Activated naive CD8-positive, alpha-beta T cell treated with anti-CD3 and anti-CD28 coated beads, Interleukin-2, amount 50 U/mL, for 16 hours (primary cell): Measurements from ENCODE around the gene PTPRN2.

Experiments used
- DNase-seq: peaks from one replicate; pipeline ENCODE4 v3.0.0-alpha.2; 2020; ENCODE audit warnings: low read depth, low spot score

The PTPRN2 gene

DNA sequence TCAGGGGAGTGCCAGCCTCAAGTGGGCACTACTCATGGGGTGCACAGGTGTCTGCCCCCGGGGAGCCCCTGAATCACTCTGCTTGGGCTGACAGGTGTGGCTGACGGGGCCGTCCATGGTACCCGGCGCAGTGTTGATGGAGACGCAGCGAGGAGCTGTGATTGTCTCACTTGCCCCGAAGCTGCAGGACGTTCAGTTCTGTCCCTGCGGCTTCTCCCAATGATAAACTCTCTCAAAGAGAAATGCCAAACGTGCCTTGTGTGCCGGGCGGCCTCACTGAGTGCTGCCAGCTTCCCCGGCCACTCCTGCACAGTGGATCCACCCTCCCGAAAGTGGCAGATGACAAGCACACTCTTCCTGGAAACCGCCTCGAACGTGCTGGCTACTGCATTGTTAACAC is 1047.6 kb downstream of the PTPRN2 start:
- DNase-seq: no peak

DNA sequence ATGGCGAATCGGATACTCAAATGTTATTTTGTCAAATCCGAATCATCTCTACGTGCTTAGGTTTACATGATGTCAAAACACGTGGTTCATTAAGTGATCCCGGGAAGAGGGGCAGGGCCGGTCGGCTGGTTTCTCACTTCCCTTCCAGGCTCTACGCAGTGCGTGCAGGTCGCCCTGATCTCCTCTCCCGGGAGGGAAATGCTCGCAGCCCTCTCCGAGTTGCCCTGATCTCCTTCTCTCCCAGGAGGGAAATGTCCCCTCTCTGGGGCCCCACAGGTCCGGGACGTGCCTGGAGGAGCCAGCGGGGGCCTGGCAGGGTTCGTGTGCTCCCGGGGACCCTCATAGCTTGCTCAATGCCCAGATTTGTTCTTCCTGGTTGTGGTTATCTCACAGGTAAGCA is 1048.1 kb downstream of the PTPRN2 start:
- no peak for DNase-seq

DNA sequence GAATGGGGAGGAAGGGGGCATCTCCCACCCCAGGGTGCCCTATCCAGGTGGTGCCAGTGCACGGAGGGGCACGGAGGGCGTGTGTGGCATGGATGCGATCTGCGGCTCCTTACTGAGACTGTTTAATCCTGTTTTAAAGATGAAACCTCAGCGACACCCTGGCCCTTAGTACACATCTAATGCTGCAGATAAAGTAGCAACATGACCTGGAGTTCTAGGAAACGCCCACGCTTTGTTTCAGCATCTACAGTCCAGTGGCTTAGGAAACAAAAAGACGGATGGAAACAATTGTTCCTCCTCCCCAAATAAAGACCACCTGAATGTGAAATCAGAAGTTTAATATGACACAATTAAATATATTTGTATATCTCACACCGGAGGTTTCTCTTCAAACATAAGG is 1048.9 kb downstream of the PTPRN2 start:
- DNase-seq: no peak

DNA sequence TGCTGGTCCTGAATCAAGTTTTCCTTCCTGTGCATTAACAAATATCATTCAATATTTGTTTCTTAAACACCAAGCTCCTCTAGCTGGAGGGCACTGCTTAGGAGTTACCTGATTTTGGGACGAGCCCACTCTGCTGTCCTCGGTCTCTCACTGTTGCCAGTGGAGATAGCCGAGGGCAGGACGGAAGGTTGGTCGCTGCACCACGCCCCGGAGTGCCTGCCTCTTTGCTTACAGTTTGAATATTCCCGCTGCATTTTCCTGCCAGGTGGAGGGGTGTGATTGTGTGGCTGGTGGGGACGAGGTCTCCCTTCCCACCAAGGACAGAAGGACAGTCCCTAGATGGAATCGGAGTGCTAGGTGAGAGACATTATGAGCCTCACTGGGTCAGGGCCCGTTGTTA is 1049.3 kb downstream of the PTPRN2 start:
- no peak for DNase-seq

DNA sequence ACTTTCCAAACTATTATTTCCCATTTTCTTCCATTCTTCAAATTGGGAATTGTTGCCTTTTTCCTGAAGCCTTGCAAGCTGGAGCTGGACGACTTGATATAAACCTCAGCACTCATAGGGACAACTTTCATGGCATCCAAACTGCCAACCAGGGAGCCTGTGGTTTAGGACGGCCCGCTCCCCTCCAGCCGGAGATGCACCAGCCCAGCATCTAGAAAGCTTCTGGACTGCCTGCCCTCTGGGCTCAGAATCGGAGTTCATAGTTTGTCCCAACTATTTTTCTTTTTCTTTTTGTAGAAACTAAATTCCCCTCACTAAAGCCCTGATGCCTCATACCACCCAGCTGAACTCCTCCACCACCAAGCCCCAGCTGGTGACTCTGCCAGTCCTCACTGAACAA is 1050.6 kb downstream of the PTPRN2 start:
- no peak for DNase-seq

DNA sequence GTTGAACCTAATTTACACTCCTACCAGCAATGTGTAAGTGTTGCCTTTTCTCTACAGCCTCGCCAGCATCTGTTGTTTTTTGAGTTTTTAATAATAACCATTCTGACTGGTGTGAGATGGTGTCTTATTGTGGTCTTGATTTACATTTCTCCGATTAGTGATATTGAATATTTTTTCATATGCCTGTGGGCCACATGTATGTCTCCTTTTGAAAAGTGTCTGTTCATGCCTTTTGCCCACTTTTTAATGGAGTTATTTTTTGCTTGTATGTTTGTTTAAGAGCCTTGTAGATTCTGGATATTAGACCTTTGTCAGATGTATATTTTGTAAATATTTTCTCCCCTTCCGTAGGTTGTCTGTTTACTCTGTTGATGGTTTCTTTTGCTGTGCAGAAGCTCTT is 1055.6 kb downstream of the PTPRN2 start:
- no peak for DNase-seq

DNA sequence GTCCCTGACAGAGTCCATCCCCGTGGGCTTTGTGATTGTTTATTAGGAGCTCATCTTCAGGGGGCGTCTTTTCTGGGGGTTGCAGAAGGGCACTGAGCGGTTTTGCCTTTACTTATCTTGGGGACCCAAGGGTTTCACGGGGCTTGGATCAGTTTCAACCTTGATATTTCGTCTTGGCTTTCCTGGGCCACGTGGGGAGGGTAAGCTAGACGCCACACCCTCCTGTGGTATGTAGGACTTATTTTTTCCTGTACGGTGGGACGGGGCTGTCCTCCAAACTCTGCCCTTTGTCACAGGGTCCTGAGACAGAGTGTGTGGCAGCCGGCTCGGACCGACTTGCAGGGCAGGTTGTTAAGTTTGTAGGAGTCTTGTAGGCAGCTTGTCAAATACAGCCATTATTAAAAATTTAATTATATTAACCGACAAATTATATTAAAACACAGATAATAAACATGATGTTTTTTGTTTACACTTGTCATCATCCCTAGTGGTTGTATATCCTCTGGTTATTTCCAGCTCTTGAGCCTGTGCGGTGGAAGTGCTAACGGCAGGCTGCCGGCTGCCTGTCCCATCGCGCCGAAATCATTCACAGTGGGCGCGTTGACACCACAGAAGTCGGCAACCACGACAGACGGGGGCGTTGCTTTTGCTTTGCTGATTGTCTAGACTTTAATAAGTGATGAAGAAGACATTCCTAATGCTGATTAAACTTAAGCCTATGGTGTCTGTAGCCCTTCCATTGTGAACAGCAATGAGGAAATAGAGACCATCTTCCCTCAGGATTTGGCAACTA is 1057.7 kb downstream of the PTPRN2 start:
- no peak for DNase-seq

DNA sequence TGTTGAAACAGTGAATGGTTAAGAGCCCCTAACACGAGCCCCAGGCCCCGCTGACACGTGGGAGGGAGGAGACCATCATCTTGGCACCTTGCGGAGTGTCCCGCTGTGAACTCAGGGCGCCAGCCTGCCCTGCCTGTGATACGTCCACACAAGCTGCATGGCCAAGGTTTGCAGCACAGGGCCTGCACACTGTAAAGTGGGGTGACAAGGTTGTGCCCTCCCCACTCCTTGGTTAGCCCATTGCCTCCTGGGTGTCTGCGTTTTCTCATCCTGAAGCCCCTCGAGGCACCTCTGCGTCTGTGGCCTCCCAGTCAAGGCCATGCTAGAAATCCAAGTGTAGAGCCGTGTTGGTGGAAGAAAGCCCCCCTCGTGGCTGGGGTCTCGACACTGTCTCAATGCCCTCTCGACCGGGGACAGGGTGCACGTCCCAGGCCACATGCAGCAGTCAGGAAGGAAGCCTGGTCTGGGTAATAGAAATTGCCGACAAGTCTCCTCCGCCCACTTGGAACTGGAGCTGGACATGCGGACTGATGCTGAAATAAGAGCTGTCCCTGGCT is 1058.8 kb downstream of the PTPRN2 start:
- DNase-seq: no peak

DNA sequence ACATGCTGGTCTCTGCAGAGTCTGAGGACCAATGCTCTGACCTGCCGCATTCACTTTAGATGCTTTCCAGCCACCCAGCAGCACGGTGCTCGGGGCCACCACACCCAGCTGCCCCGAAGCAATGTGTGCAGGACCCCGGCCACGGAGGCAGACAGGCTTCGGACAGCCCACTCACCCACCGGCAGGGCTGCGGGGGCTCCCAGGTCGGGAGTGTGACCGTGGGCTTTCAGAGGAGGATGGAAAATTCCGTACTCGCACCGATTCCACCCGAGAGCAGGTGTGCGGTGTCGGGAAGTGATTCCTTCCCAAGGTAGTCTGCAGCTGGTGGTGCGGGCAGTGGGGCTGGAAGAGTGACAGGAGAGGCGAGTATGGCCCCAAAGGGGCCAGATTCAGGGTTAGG is 1059.9 kb downstream of the PTPRN2 start:
- no peak for DNase-seq

DNA sequence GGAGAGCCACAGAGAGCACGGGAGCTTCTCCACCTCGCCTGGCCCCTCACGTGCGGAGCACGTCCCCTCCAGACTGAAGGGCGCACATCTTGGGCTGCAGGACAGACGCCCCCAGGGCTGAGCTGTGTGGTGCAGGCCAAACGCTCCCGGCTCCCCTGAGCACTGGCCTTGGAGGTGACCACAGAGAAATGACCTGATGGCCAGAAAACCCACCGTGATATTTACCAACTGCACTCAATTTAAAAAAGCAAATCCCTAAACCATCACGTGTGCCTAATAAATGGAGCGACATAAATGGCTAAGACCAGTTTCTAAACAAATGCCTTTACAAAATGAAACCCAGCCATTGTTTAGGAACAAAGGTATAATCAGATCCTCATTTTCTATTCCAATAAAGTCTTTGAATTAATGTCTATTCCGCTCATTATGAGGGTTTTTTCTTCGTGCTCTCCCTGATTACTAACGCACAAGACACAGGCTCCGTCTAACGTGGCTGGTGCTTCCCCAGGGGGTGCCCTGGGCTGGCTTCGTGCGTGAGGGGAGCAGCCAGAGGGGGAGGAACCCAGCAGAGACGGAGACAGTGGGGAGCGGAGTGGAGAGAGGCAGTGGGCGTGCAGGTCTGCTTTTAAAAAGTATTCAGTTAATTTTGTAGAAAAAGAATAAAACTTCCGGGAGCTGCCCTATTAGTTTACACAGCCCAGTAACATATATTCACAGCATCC is 1060.5 kb downstream of the PTPRN2 start:
- DNase-seq: no peak

DNA sequence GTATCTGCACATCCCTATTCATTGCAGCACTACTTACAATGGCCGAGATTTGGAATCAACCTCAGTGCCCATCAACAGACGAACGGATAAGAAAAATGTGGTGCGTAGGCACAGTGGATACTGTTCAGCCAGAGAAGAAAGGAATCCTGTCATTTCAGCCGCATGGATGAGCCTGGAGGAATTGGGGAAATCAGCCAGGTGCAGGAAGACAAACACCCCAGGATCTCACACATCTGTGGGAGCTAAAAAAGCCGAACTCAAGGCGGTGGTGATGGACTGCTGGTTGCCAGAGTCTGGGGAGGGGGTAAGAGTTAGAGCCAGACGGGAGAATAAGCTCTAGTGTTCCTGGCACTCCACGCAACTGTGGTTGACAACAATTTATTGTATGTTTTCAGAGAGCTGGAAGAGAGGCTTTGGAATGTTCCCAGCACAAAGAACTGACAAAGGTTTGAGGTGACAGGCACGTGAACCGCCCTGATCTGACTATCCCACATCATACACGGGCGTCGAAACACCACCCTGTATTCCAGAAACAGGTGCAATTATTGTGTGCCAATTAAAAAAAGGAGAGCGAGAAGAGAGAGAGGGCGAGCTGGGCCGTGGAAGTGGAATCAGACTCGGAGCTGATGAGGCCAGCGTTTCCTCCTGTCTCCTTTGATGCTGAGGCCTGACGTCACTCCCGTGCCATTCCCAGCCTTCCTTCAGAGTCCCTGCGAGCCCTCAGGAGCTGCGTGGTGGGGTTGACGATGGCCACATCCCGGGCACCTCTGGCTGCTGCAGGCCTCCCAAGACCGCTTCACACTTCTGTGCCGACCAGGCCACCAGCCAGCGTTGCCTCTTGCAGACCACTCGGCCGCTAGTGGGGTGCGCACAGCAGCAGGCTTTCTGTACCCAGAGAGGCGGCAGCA is 1061.4 kb downstream of the PTPRN2 start:
- DNase-seq: no peak

DNA sequence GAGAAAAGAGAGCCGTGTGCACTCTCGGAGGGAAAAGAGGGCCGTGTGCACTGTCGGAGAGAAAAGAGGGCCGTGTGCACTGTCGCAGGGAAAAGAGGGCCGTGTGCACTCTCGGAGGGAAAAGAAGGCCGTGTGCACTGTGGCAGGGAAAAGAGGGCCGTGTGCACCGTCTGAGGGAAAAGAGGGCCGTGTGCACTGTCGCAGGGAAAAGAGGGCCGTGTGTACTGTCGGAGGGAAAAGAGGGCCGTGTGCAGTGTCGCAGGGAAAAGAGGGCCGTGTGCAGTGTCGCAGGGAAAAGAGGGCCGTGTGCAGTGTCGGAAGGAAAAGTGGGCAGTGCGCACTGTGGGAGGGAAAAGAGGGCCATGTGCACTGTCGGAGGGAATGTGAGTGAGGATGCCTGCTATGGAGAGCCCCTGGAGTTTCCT is 1062.1 kb downstream of the PTPRN2 start:
- no peak for DNase-seq

DNA sequence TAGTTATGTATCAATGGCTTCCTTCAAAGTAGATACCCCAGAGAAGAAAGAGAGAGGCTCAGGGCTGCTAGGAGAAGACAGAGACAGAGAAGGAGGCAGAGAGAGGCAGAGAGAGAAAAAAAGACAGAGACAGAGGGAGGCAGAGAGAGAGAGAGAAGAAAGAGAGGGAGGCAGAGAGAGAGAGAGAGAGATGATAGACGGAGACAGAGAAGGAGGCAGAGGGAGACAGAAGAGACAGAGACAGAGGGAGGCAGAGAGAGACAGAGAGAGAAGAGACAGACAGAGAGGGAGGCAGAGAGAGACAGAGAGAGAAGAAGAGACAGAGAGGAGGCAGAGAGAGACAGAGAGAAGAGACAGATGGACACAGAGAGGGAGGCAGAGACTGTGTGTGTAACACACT is 1062.9 kb downstream of the PTPRN2 start:
- DNase-seq: no peak

DNA sequence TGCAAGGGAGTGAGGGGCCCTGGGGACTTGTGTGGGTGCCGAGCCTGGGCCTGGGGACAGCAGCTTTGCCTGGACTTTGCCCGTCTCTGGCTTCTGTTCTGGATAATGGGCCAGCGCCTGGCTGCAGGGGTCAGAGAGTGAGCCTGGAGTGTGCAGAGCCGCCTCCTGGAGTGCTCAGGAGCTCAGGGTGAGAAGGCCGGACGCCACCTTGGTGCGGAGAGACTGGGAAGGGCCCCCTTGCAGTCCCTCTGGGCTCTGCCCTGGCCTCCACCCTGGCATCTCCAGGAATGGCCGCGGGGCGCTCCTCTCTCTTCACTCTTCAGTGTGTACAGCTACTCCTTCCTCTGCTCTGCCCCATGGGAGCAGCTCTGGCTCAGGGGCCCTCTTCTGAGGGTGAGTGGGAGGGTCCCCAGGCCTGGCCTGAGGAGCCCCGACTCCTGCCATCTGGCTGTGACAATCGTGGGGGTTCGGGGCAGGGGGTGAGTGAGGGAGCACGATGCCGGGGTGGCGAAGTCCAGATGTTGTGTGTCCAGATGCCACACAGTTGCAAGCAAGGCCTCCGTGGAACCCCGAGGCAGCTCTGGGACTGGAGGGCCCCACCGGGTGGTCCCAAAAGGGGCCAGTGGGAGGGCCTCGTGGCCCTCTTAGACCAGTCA is 1063.7 kb downstream of the PTPRN2 start:
- DNase-seq: no peak

DNA sequence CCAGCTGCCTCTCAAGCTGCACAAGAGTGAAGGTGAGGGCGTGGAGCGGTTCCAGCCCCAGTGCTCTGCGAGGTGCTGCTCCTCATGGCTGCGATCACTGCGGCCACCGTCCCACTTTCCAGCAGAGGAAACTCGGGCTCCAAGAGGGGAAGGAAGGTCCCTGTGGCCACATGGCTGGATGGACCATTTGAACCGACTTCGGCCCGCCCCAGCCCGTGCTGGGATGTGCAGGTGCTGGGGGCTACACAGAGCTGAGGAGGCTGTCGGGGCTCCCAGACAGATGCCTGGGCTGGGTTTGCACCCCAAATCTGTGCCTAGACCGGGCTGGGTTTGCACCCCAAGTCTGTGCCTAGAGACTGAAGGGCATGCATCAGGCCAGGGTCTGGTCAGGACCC is 1064.3 kb downstream of the PTPRN2 start:
- no peak for DNase-seq

DNA sequence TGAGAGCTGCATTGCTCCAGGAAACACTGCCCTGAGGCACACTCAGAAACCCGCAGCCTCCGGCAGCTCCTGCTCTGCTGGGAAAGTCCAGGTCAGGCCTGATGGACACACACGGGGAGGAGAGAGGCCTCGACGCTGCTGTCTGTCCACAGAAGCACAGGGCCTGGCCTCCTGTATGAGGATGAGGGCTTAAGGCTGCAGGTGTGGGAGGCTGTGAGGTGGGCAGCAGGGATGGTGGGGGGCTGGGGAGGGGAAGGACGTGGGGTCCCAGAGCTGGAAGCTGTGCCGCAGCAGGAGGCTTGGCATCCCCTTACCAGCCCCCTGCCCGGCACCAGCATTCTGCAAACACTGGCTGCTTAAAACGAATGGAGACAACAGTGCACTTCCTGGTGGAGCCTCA is 1064.7 kb downstream of the PTPRN2 start:
- DNase-seq: no peak

DNA sequence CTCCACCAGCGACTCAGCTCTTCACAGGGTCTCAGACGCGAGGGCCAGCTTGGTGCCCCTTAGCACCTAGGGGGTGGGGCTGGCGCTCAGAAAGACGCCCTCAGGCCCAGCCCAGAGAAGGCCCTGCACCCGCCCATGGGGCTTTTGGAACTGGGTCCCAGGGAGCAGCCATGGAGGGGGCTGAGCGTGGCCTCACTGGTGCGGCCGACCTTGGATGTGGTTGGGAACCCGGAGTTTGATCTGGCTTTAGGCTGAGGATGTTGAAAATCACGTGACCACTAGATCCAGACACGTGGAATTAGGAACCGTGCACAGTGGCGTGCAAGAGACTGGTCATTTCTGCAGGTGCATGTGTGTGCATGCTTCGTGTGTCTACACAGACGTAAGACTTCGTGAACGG is 1065.4 kb downstream of the PTPRN2 start:
- no peak for DNase-seq

DNA sequence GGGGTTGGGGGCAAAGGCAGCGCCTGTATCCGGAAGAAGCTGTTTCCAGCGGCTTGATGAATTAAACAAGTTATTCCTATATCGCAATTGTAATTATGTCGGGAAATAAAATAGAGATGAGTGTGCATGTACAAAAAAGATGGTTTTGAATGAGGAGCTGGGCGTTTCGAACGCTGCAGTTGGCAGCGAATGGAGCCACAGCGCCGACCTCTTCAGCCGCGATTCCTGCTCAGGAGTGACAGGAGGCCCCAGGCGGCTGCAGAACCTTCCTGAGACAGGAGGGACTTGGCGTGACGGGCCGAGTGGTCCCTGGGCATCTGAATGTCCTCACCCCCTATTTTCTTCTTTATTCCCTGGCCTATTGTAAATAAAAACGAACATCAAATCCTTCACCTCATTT is 1065.9 kb downstream of the PTPRN2 start:
- no peak for DNase-seq

DNA sequence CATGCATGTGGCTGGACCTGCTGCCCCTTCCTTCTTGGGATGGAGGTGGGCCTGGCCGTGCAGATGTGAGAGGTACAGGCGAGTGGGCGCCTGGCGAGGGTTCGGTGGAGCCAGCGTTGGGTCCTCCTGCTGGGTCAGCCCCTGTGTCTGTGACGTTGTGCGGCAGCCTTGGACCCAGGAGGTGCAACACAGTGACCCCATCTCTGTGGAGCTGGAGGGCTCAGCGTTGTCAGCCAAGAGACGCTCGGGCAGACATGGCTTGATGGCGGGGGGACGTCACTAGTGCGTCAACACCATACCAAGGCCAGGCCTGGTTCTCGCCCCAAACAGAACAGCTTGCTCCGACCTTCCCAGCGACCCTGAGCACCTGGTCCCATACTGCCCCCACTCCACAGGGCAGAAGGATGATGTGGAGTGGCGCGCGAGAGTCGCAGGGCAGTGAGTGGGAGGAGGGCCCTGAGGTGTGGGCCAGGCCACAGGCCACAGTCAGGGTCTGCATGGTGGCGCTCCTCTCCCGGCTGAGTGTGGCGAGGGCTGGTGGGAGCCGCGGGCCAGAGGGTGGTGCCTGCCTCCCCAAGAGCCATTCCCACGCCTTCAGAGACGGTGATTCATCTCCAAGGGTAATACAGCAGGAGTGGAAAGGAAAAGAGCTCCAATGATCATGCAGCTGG is 1066.4 kb downstream of the PTPRN2 start:
- no peak for DNase-seq

DNA sequence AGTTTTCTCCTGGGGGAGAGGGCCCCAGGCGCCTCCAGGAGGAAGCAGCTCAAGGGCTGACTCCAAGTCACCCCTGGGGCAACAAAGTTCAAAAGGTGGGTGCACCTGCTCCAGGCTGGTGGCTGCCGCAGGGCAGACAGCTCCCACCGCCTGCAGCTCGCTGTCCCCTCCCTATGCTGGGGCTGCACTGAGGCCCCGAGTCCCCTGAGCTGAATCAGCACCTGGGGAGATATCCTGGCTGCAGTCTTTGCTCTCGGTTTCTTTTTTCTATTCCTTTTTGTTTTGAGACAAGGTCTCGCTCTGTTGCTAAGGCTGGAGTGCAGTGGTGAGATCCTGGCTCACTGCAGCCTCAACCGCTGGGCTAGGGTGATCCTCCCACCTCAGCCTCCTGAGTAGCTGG is 1067.4 kb downstream of the PTPRN2 start:
- DNase-seq: no peak

DNA sequence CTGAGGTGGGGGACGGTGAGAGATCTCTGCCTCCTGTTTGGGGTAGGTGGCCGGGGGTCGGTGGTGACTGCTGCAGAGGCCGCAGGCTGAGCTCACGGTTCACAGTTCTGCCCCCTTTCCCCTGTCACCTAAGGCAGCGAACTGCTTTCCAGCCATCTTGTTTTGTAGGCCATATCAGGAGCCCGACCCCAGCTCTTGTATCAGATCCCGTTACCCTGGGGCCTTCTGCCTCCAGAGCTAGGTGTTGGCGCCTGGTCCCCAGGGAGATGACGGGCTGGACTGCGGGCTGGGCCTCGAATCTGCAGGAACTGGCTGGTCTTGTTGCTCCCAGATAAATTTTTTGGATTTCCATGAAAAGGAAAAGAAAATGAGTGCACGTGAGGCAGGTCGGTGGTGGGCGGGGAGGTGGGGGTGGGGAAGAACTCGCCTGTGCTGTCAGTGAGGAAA is 1067.8 kb downstream of the PTPRN2 start:
- DNase-seq: no peak
